AG09309 (cell line): ENCODE measurements around the gene MKRN2.

Source experiments
- DNase-seq: peaks from one replicate; pipeline ENCODE4 v3.0.0-alpha.2; 2010; ENCODE audit warnings: low read depth
- H3K4me3 ChIP-seq: 2 replicates; pipeline ENCODE4 v1.5.1; 2011; ENCODE audit warnings: mild to moderate bottlenecking, low read depth, low read length, moderate library complexity; ENCODE audit not compliant: control insufficient read depth
- CTCF ChIP-seq: IDR thresholded peaks from 2 replicates; pipeline ENCODE4 v1.5.1; 2011; ENCODE audit warnings: mild to moderate bottlenecking, low read depth, low read length, inconsistent platforms; ENCODE audit not compliant: insufficient read depth, control insufficient read depth; ENCODE audit errors: missing control alignments

The MKRN2 gene

DNA sequence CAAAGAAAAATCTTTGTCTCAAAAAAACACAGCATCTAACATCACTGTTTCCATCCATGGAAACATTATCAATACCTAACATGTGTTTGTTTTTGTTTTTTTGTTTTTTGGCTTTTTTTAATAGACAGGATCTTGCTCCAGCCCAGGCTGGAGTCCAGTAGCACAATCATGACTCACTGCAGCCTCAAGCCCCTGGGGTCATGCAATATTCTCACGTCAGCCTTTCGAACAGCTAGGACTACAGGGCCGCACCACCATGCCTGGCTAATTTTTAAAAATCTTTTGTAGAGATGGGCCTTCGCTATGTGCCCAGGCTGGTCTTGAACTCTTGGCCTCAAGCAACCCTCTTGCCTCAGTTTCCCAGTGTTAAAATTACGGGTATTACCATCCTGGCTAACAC is 54.2 kb downstream of the MKRN2 start:
- TF ChIP-seq CTCF, result no peak
- no peak overlapping the region for H3K4me3 ChIP-seq
- DNase-seq, result no peak

DNA sequence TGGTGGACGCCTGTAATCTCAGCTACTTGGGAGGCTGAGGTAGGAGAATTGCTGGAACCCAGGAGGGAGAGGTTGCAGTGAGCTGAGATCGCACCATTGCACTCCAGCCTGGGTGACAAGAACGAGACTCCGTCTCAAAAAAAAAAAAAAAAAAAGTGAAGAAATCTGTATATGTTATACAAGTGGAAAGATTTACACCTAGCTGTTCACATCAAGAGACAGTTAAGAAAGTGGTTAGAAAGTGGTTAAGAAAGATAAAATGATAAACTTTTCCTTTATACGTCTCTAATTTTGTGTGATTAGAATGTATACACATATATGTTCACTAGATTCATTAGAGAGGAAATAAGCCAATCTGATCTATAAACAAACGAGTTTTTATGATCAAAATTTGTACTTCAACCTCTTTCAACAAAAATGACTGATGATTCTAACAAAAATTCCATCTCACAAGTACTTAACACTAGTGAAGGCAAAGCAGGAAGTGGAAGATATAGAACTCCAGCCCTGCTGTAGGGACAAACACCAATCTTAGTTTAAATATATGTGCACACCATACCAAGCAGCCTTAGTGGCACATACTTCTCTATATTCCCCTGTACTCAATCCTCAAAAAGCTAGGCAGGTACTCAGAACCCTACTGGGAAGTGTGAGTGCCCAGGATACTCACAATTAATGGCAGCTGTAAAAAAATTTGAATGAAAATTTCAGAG is 55.8 kb downstream of the MKRN2 start:
- TF ChIP-seq CTCF, result no peak
- no peak overlapping the region for H3K4me3 ChIP-seq
- no peak for DNase-seq

DNA sequence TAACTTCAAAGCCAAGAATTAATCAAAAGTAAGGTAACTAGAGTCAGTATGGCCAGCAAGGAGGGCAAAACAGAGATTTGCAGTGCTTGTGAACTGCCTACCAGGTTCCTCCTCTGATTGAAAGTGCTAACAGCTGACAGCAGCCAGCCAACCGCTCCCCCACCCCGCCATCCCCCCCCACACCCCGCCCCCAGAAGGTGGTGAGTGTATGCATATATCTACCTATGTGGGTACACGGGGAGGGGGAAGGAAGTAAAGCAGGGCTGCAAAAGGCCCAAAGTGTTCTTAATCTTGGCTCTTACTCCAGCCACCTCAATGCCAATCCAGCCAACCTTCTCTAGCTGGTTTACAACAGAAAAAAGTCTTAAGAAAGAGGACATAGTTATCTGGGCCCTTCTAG is 56.4 kb downstream of the MKRN2 start:
- H3K4me3 ChIP-seq, result no peak overlapping the region
- no peak for DNase-seq
- no peak for TF ChIP-seq CTCF

DNA sequence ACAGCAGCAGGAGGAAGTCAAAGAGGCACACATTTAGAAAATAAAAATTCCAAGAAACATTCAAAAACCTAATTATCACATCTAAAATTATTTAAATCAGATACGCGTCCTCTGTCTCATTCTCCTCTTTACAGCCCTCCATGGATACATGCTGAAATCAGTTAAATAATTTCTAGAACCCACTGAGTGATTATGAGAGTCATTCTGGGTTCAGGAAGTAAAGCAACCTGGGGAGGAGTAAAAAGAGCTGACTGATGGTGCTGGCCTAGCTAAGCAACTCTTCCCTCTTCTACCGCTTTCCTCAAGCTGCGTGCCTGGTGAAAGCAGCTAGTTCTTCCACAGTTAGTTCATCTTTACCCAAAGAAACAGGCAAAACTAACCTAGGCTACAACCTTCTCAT is 58.4 kb downstream of the MKRN2 start:
- no peak overlapping the region for H3K4me3 ChIP-seq
- no peak for TF ChIP-seq CTCF
- DNase-seq, result no peak

DNA sequence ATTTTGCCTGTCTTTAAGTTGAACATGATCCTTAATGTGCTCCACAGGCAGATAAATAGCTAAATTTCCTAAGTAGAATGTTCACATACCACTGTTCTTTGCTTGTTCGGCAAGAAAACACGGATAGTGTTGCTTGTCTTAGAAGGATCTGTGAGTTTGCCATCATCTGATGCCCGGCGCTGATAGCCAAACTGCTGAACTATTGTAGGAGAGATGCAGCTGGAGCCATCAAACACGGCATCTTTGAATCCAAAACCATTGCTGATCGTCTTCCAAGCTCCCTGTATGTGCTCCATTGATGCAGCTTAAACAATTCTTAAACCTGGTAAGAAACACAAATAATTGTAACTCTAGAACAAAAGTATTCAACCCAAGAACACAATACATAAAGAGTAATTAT is 61.5 kb downstream of the MKRN2 start:
- no peak for TF ChIP-seq CTCF
- DNase-seq, result no peak
- no peak overlapping the region for H3K4me3 ChIP-seq

DNA sequence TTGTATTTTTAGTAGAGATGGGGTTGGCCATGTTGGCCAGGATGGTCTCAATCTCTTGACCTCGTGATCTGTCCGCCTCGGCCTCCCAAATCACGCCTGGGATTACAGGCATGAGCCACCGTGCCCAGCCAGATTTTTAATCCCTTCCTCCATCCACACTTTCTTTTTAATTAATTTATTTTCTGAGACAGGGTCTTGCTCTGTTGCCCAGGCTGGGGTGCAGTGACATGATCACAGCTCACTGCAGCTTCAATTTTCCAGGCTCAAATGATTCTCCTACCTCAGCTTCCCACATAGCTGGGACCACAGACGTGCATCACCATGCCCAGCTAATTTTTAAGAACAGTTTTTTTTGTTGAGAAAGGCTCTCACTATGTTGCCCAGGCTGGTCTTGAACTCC is 63.4 kb downstream of the MKRN2 start:
- TF ChIP-seq CTCF, result no peak
- no peak for DNase-seq
- H3K4me3 ChIP-seq, result no peak overlapping the region

- no peak overlapping the region for H3K4me3 ChIP-seq
- DNase-seq, result no peak
- no peak for TF ChIP-seq CTCF
These were observed 63.8 kb downstream of the MKRN2 start for GRCh38 chr3:12620729-12621128.
